HepG2 (cell line): ENCODE data around the gene HPD. TPM values are rescaled to one million over a fixed set of nuclear protein-coding genes. Genes with fewer than 3 reads are reported as not detected.

Experiments
- ASH2L ChIP-seq: fragments of 300-600, 200-600 bp; sonication (generic); IDR thresholded peaks from 2 replicates; pipeline ENCODE4 v1.7.0; 2017; ENCODE audit warnings: low read depth, mild to moderate bottlenecking, moderate library complexity, mixed read lengths, low read length; ENCODE audit not compliant: insufficient read length
- CBX2 ChIP-seq, 2 experiments: fragments of 200-600 bp in 1 of 2; sonication (generic); formaldehyde crosslinking in 1 of 2; IDR thresholded peaks; 2 replicates each; pipeline versions ENCODE4 v1.7.0 to v1.8.1; 2018 to 2022; ENCODE audit warnings: low read depth in 2 of 2, low read length in 1 of 2, mild to moderate bottlenecking in 1 of 2, missing genetic modification reagents in 1 of 2
- CSRNP2 ChIP-seq: sonication (generic); formaldehyde crosslinking; conservative IDR thresholded peaks from 2 replicates; pipeline ENCODE4 v1.8.0; 2022; ENCODE audit warnings: low read depth, missing genetic modification reagents
- FOXA1 ChIP-seq, 2 experiments: fragments of 450-650 bp in 1 of 2; sonication (generic) in 1 of 2; formaldehyde crosslinking in 1 of 2; IDR thresholded peaks; 2 replicates each; pipeline versions ENCODE4 v1.4.0 to v1.6.1; 2016 to 2020; ENCODE audit warnings: missing genetic modification reagents in 1 of 2
- FOXM1 ChIP-seq: sonication (generic); formaldehyde crosslinking; IDR thresholded peaks from 2 replicates; pipeline ENCODE4 v1.5.0; 2020; ENCODE audit warnings: missing genetic modification reagents
- HNF1B ChIP-seq: sonication (generic); formaldehyde crosslinking; IDR thresholded peaks from 2 replicates; pipeline ENCODE4 v1.5.1; 2020; ENCODE audit warnings: mild to moderate bottlenecking, moderate library complexity, missing genetic modification reagents
- HNRNPL ChIP-seq: fragments of 200-400 bp; formaldehyde crosslinking; IDR thresholded peaks from 2 replicates; pipeline ENCODE4 v1.6.1; 2017; ENCODE audit warnings: mild to moderate bottlenecking, low read depth, low read length
- NFAT5 ChIP-seq: sonication (generic); formaldehyde crosslinking; IDR thresholded peaks from 2 replicates; pipeline ENCODE4 v1.4.0; 2020; ENCODE audit warnings: missing genetic modification reagents
- NFE2L1 ChIP-seq: sonication (generic); formaldehyde crosslinking; IDR thresholded peaks from 2 replicates; pipeline ENCODE4 v1.4.0; 2020; ENCODE audit warnings: missing genetic modification reagents, mild to moderate bottlenecking, borderline replicate concordance
- PRDM10 ChIP-seq: sonication (generic); formaldehyde crosslinking; IDR thresholded peaks from 2 replicates; pipeline ENCODE4 v1.4.0; 2020; ENCODE audit warnings: low read depth, missing genetic modification reagents
- RBM22 ChIP-seq: fragments of 200-400 bp; formaldehyde crosslinking; optimal IDR thresholded peaks from 2 replicates; pipeline ENCODE3; 2017; ENCODE audit warnings: mild to moderate bottlenecking, low read length, moderate library complexity
- ZNF225 ChIP-seq: sonication (generic); formaldehyde crosslinking; IDR thresholded peaks from 2 replicates; pipeline ENCODE4 v1.4.0; 2020; ENCODE audit warnings: mild to moderate bottlenecking, missing genetic modification reagents
- ZNF563 ChIP-seq: sonication (generic); formaldehyde crosslinking; IDR thresholded peaks from 2 replicates; pipeline ENCODE4 v1.8.0; 2022; ENCODE audit warnings: mild to moderate bottlenecking, moderate library complexity, missing genetic modification reagents
- ZNF720 ChIP-seq: sonication (generic); formaldehyde crosslinking; IDR thresholded peaks from 2 replicates; pipeline ENCODE4 v1.4.0; 2020; ENCODE audit warnings: missing genetic modification reagents
- ZNF737 ChIP-seq: sonication (generic); formaldehyde crosslinking; IDR thresholded peaks from 2 replicates; pipeline ENCODE4 v1.5.0; 2020; ENCODE audit warnings: missing genetic modification reagents, mild to moderate bottlenecking, borderline replicate concordance
- ZNF878 ChIP-seq: sonication (generic); formaldehyde crosslinking; IDR thresholded peaks from 2 replicates; pipeline ENCODE4 v1.8.1; 2023; ENCODE audit warnings: mild to moderate bottlenecking, missing genetic modification reagents, moderate library complexity
- ZSCAN9 ChIP-seq: IDR thresholded peaks from 2 replicates; pipeline ENCODE4 v1.6.1; 2016; ENCODE audit warnings: borderline replicate concordance
- polyA plus RNA-seq, 8 experiments: library from polyadenylated mRNA; depleted of rRNA in 3 of 8; stranded (reverse) in 7 of 8; unstranded in 1 of 8; fragments of >200 nt; fragmentation: Illumina TruSeq in 4 of 8; extraction: Trizol in 4 of 8; gene quantifications; 2 replicates each; pipeline versions ENCODE4 v1.2.1 to v1.2.3, GENCODE V29; 2011 to 2016; ENCODE audit warnings: low read depth in 4 of 8, missing spikeins in 1 of 8, mixed read lengths in 1 of 8; ENCODE audit not compliant: insufficient read depth in 1 of 8
- total RNA-seq, 5 experiments: library from RNA; depleted of rRNA; stranded (reverse); fragments of >200 nt; fragmentation: Illumina TruSeq; extraction: Trizol; gene quantifications; 2 replicates each; pipeline ENCODE4 v1.2.3, GENCODE V29; 2016; ENCODE audit warnings: low read depth in 1 of 5

HPD gene
- total and polyA plus RNA-seq, 2 of the 13 experiments (the other 11 are each of a cell fraction or from before 2014, with no cell fraction given), result 120 to 195 TPM

GRCh38 chr12:121794534-121795033, 64.1 kb downstream of the HPD start (continued):
- TF ChIP-seq PRDM10 (CRISPR knock-in tag) (no peak), HNF1B (no peak), NFE2L1 (CRISPR knock-in tag) (no peak), CSRNP2 (no peak), CBX2 (IDR thresholded peaks at IDR 0.05; ENCODE audit: low read depth, low read length) (no peak), CBX2 (CRISPR knock-in tag; IDR thresholded peaks at IDR 0.05; ENCODE audit: low read depth) (no peak), ZNF563 (CRISPR knock-in tag) (0 out of 2 replicates have a peak, but pooled peaks have one; percentile 11), ZNF737 (CRISPR knock-in tag) (no peak), ZNF225 (CRISPR knock-in tag) (no peak), ASH2L (peak; percentile 6), FOXA1 (IDR thresholded peaks at IDR 0.05) (no peak), FOXA1 (CRISPR knock-in tag; IDR thresholded peaks at IDR 0.05) (no peak), ZSCAN9 (no peak), ZNF878 (CRISPR knock-in tag) (peak; percentile 83; the same call in 1 of the 2 replicates), ZNF720 (CRISPR knock-in tag) (no peak), FOXM1 (CRISPR knock-in tag) (no peak), RBM22 (peak; percentile 52), NFAT5 (CRISPR knock-in tag) (peak; percentile 5; the same call in 1 of the 2 replicates), HNRNPL (no peak)
